SK-MEL-5 (cell line): Measurements from ENCODE around the gene BNIPL. TPM values are rescaled to one million over a fixed set of nuclear protein-coding genes. Genes with fewer than 3 reads are reported as not detected.

ENCODE experiments used
- DNase-seq: peaks from one replicate; pipeline ENCODE4 v3.0.0-alpha.2; 2016; ENCODE audit warnings: low read depth, low spot score
- in situ Hi-C: cut with HindIII; loops from 2 replicates; pipeline ENCODE4 v1.10.0; 2016; ENCODE audit warnings: low sequenced_read_pairs, high pct_unique_total_duplicates, low pct_unique_long_range_greater_than_20kb
- total RNA-seq: library from RNA; depleted of rRNA; stranded (reverse); fragments of >200 nt; shearing (Covaris generic); gene quantifications from 2 replicates; pipeline ENCODE4 v1.2.3, GENCODE V29; 2014

Gene BNIPL
- total RNA-seq, 1 experiment from 2014 or later: 0.11 TPM

- DNase-seq: no peak
- in situ Hi-C loops: no loop called here
Measured at GRCh38 chr1:151007853-151008243, 28.5 kb upstream of the BNIPL start.

- in situ Hi-C loops: no loop called here
- peak; percentile 98 for DNase-seq
Measured at GRCh38 chr1:151008244-151009205, 27.9 kb upstream of the BNIPL start, which contains the start of gene PRUNE1. Gene PRUNE1, plus strand, starts transcription at chr1:151008449. Its CDS starts 184 bp downstream, at chr1:151008633.

GRCh38 chr1:151009206-151009587 lies 27.2 kb upstream of the BNIPL start:
- DNase-seq: no peak
- in situ Hi-C loops: no loop called here

GRCh38 chr1:151009674-151010345 lies 26.6 kb upstream of the BNIPL start:
- in situ Hi-C loops: no loop called here
- no peak for DNase-seq

GRCh38 chr1:151010346-151010726 lies 26.1 kb upstream of the BNIPL start:
- no peak for DNase-seq
- in situ Hi-C loops: no loop called here

- in situ Hi-C loops: no loop called here
- no peak for DNase-seq
Measured at GRCh38 chr1:151011154-151011850, 25.1 kb upstream of the BNIPL start.

GRCh38 chr1:151012684-151013471 lies 23.5 kb upstream of the BNIPL start:
- in situ Hi-C loops: no loop called here
- no peak for DNase-seq

- in situ Hi-C loops: no loop called here
- no peak for DNase-seq
Measured at GRCh38 chr1:151013518-151013917, 22.9 kb upstream of the BNIPL start.

- DNase-seq: peak; percentile 96
- in situ Hi-C loops: no loop called here
Measured at GRCh38 chr1:151024540-151025146, 11.7 kb upstream of the BNIPL start.

- in situ Hi-C loops: no loop called here
Measured at GRCh38 chr1:151026460-151026859, 9.9 kb upstream of the BNIPL start.

GRCh38 chr1:151032164-151032563 lies 4.2 kb upstream of the BNIPL start:
- no peak for DNase-seq
- in situ Hi-C loops: no loop called here

More at GRCh38 chr1:151026460-151026859, 9.9 kb upstream of the BNIPL start:
- DNase-seq: no peak

- DNase-seq: no peak
- in situ Hi-C loops: no loop called here
Measured at GRCh38 chr1:151035167-151035566, 1.2 kb upstream of the BNIPL start.

- DNase-seq: no peak
- in situ Hi-C loops: no loop called here
Measured at GRCh38 chr1:151037032-151037431, 646 bp downstream of the BNIPL start.

- DNase-seq: no peak
- in situ Hi-C loops: no loop called here
Measured at GRCh38 chr1:151039521-151039920, 3.1 kb downstream of the BNIPL start.

- in situ Hi-C loops: no loop called here
- DNase-seq: no peak
Measured at GRCh38 chr1:151043163-151043562, 6.8 kb downstream of the BNIPL start.

GRCh38 chr1:151047591-151047924 lies 11.2 kb downstream of the BNIPL start, which contains the start of gene C1orf56:
Gene C1orf56, plus strand, starts transcription at chr1:151047751. Its CDS starts 97 bp downstream, at chr1:151047848.
- in situ Hi-C loops: no loop called here

More at GRCh38 chr1:151047591-151047924, 11.2 kb downstream of the BNIPL start, which contains the start of gene C1orf56:
- DNase-seq: peak; percentile 74
